HG03439 (cell line): Measurements from ENCODE around the gene CYB5RL.
"Not testable (repeated sequence)": the region's sequence is repeated elsewhere in the genome, so short reads cannot be mapped to it uniquely, and the experiment has no call there.

ENCODE experiments used
- ATAC-seq: cut with Tn5 transposase; IDR thresholded peaks from one replicate; pipeline ENCODE4 v1.9.1; 2021; ENCODE audit warnings: mild to moderate bottlenecking, moderate library complexity; ENCODE audit not compliant: unreplicated experiment

CYB5RL gene, protein sequence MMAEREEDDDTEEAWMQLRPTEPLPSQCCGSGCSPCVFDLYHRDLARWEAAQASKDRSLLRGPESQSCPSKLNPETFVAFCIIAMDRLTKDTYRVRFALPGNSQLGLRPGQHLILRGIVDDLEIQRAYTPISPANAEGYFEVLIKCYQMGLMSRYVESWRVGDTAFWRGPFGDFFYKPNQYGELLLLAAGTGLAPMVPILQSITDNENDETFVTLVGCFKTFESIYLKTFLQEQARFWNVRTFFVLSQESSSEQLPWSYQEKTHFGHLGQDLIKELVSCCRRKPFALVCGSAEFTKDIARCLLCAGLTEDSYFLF

DNA sequence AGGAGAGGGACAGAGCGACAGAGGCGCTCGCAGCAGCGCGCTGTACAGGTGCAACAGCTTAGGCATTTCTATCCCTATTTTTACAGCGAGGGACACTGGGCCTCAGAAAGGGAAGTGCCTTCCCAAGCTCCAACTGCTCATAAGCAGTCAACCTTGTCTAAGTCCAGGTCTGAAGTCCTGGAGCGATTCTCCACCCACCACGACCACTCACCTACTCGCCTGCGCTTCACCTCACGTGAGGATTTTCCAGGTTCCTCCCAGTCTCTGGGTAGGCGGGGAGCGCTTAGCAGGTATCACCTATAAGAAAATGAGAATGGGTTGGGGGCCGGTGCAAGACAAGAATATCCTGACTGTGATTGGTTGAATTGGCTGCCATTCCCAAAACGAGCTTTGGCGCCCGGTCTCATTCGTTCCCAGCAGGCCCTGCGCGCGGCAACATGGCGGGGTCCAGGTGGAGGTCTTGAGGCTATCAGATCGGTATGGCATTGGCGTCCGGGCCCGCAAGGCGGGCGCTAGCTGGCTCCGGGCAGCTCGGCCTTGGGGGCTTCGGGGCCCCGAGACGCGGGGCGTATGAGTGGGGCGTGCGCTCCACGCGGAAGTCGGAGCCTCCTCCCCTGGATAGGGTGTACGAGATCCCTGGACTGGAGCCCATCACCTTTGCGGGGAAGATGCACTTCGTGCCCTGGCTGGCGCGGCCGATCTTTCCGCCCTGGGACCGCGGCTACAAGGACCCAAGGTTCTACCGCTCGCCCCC lies at the start of gene CYB5RL, which contains the start of gene MRPL37:
TSS of gene CYB5RL (minus strand) at position 266 of the 754 bp plus-strand sequence. CDS start 4,414 bp downstream, outside the sequence.
TSS of gene MRPL37 (plus strand) at position 403 of the 754 bp plus-strand sequence. CDS start at position 480, 77 bp downstream.
- ATAC-seq = peak; percentile 95

DNA sequence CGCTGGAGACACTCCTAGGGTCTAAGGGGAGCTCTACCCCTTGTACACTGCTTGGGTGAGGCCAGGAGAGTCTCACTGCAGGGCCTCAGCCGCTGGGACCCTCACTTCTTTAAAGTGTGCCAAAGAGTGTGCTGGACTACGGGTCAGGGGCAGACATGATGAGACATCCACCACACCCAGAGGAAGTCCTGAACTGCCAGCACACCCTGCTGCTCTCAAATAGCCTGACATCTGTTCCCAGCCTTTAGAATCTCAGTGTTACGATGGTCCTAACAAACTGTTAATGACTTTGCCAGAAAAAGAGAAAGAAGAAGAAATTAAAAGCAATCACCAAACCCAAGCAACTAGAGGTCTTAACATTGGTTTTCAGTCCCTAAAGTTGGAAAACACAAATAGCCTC lies 49.1 kb upstream of the CYB5RL start:
- no peak for ATAC-seq

DNA sequence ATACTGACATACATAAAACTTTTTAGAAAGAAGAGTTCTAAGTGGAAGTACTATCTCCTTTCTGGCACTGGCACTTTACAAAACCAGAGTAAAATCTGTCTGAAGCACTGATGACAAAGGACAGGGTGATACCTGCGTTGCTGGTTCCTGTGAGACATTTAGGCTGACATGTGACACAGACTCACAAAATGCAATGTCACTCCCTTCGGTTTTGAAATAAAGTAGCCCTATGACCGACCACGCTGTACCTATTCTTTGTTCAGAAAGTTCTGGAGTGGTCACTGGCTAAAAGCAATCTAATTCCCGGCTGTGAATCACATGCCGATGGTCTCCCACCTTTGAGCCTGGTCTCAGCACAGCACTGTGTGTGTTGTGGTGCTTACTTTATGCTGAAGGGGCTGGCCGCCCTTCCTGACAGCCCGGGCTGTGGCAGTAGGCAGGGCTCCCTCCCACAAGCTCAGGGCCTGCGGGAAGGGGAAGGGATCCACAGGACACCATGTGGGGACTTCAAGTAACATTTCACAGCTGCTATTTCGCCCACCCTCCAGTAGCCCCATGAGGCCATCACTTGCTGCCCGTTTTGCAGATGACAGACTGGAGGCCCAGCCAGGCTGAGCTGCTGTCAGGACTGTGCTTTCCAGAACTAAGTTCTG lies 48.2 kb upstream of the CYB5RL start:
- no peak for ATAC-seq

DNA sequence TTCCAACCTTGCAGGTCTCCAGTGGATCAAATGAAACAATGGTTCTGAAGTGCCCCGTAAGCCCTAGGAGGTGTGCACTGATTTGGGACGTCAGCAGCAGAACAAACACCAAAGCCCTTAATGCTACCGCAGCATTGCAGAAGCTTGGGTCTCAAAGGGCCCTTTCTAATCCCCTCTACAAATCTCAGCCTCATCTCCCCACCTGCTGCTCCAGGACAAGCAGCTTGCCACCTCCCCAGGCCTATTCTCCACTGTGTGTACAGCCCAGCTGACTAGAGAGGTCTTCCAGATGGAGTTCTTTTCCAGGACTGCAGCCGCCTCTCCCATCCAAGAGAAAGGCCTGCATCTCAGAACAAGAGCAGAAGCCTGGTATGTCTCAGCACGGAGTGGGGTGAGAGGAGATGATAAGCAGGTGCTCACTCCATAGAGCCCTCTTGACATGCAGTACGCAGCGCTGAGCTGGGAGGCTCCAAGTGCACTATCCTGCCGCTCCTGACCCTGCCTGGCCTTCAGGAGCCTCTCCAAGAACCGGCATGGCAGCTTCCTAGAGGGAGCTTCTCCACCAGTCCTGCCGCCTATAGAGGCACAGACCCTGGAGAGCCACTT lies 46.4 kb upstream of the CYB5RL start:
- ATAC-seq = no peak

DNA sequence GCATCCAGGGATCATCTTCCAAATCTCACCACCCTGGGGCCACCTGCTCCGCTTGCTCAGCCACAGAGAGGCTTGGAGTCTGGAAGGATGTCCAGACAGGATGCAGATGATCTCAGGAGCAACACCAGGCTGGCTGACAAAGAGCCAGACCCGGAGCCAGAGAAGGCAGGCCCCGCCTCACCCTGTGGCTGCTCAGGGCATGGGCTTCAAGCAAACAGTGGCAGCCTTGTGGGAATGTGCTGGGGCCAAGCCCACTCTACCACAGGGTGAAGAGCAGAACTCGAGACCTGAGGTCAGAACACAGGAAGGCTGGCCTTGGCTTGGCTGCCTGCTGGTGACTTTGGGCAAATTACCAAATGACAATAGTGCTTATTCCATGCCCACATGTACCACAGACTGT lies 45.7 kb upstream of the CYB5RL start:
- no peak for ATAC-seq

DNA sequence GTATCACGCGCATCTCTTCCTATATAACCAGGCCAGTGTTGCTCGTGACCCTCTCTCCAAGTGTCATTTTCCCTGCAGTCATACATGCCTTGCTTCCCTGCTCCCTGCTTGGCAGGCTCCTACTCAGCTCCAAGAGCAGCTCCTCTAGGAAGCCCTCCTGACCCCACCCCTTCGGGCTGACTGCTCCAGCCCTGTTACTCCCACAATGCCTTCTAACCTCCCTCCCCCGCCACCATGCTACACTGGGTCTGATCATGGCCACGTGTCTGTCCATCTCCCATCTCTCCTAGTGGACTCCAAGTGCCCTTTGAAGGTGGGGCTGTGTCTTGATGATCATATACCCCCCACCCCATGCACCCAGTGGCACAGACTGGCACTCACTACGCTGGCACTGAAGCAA lies 44.8 kb upstream of the CYB5RL start:
- no peak for ATAC-seq

DNA sequence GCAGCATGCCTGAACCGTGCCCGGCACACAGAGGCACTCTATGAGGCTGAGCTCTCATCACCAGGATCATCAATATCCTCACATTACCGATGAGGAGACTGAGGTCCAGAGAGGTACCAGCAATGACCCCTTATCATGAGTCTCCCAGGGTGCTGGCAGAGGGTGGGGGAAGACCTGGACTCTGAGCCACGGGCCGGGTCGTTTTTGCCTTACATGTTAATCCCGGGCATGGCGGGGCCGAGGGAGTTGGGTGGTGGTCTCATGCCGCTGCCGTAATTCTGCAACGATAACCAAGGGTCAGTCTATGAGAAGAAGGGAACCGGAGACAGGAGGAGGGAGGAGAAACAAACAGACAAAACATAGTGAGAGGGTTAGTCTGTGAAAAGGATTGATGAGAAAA lies 43.2 kb upstream of the CYB5RL start:
- ATAC-seq = no peak

DNA sequence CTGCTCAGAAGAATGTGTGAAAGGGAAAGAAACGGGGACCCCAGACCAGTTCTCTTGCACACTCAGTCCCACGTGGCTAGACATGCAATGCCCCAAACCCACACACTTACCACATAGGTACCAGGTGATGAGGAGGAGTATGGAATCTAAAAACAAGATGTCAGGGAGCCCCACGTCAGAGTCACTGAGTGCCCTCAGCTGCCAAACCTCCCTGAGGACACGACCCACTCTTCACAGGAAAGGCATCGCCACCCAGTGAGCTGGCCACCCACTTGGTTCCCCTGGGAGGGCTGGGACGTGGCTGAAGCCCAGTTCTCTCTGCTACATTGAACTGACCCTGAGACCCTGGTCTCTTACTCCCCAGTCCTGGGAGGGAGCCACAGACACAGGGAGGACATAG lies 41.5 kb upstream of the CYB5RL start:
- ATAC-seq = no peak

DNA sequence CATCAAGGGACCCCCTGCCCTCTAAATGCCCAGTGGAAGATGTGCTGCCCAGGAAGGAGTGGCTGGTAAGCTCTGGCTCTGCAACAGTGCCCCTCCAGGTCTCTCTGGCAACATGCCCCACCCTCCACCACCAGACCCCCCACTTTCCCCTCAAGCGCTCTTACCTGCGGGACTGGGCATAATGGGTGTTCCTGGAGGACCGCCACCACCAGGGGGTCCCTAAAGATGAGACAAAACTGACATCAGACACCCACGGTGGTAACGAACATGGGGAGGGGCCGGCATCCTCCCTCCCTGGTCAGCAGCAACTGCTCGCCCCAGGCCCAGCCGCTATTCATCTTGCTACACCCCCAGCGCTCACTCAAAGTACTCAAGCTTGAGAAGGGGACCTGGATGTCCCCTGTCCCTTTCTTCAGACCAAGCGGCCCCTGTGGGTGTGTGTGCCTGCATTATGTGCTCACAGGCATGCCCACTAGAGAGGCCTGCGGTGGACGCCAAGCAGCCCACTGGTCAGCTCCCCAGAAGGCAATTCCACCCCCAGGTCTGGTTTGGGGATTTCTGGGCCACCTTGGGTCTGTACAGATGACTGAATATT lies 41.0 kb upstream of the CYB5RL start:
- no peak for ATAC-seq

DNA sequence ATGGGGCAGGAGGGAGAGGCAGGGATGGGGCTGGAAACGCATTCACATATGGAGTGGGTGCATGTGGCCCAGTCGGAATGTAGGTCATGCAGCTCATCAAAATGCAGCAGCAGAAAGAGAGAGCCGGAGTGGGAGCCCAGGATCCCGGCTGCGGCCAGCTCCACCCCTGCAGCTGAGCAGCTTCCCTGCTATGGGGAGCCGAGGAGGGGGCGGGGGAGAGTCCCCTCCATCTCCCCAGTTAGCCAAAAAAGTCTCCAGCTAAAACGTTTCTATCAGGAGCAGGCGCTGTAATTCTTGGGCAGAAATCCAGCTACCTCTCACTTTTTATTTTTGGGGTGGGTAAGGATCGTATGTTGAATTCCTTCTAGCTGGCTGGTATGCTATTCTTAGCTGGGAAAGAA lies 39.8 kb upstream of the CYB5RL start:
- ATAC-seq = no peak

DNA sequence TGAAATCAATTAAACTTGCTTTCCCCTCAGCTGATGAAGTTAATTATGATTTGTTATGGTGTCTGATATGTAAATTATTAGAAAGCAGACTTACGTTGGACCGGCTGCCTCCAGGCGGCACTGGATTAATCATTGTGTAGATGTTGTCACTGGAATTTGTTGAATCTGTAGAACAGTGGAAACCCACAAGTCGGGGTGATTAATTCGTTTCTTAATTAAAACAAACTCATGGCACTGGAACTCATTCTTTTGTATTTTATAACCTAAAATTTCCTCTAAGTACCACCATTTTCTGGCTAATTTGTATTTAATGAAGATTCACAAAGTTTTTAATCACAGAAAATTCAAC lies 39.2 kb upstream of the CYB5RL start:
- ATAC-seq = no peak

DNA sequence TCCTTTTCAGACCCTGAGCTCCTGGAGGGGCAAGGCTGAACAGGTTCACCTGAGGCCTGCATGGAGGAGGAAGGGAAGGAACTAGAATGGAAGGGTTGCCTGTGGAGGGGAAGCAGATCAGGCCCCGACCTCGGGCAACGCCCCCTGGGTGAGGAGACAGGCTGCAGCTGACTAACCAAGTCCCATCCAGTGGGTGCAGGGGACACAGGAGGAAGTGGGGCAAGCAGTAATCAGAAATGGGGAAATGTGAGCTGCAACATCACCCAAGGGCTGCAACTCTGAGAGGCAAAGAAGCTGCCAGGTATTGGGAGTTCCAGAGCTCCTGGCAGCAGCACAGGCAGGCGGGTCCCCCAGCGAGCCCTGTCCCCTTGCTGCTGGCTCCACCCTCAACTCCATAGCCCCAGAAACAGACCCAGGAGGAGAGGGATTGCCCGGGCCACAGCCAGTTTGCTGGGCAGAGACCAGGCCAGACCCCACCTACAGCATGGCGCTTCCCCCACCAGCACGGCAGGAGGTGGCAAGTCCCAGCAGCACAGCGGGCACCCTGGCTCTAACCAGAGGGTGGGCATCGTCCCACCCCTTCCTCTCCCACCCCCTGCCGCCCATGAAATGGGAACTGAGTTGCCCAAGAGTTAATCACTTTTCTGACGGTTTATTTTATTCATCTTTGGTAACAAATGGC lies 38.7 kb upstream of the CYB5RL start:
- no peak for ATAC-seq

DNA sequence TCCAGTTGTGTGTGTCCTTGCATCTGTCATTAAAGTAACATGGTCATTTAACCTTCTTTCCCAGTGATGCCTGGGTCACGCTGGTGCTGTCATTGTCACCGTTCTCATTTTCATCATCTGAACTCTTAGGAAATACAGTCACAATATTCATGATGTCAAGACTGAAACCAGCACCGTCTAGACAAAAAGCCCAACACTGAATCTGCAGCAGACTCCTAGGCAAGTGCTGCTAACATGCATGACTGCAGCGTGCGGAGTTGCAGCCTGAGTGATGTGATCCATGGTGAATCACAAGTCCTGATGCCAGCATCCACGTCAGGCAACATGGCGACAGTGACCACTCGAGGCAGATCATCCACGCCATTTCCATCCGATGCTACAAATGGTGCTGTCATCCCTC lies 37.8 kb upstream of the CYB5RL start:
- ATAC-seq = no peak

DNA sequence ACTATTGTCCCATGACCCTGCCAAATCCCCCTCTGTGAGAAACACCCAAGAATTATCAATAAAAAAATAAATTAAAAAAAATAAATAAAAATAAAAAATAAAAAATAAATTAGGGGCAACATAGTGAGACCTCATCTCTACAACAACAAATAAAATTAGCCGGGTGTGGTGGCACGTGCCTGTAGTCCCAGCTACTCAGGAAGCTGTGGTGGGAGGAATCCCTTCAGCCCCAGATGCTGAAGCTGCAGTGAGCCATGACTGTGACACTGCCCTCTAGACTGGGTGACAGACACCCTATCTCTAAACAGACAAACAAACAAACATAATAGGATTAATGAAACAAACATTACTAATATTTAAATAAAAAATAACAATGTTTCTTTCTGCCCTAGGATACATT lies 34.5 kb upstream of the CYB5RL start:
- ATAC-seq = no peak

DNA sequence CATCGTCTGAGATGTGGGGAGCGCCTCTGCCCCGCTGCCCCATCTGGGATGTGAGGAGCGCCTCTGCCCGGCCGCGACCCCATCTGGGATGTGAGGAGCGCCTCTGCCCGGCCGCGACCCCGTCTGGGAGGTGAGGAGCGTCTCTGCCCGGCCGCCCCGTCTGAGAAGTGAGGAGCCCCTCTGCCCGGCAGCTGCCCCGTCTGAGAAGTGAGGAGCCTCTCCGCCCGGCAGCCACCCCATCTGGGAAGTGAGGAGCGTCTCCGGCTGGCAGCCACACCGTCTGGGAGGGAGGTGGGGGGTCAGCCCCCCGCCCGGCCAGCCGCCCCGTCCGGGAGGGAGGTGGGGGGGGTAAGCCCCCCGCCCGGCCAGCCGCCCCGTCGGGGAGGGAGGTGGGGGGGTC lies 33.4 kb upstream of the CYB5RL start:
- ATAC-seq = not testable (repeated sequence)

DNA sequence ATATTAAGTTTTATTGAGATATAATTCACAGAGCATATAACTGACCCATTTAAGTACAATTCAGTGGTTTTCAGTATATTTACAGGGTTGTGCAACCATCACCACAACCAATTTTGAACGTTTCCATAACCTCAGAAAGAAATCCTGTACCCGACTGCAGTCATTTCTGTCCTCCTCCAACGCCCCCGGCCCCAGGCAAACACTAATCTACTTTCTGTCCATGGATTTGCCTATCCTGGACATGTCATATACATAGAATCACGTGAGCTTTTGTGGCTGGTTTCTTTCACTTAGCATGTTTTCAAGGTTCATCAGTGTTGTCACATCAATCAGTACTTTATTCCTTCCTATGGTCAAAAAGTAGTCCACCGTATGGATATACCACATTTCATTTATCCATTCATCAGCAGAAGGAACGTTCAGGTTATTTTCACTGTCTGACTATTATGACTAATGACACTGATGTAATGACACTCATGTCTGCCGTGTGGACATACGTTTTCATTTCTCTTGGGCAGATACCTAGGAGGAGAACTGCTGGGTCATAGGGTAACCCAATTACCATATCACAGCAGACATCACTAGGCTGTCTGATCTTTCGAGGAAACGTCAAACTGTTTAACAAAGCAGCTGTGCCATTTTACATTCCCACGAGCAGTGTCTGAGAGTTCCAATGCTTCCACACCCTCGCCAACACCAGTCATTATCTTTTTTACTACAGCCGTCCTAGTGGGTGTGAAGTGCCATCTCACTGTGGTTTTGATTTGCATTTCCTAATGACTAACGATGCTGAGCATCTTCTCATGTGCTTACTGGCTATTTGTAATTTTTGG lies 30.9 kb upstream of the CYB5RL start:
- no peak for ATAC-seq

DNA sequence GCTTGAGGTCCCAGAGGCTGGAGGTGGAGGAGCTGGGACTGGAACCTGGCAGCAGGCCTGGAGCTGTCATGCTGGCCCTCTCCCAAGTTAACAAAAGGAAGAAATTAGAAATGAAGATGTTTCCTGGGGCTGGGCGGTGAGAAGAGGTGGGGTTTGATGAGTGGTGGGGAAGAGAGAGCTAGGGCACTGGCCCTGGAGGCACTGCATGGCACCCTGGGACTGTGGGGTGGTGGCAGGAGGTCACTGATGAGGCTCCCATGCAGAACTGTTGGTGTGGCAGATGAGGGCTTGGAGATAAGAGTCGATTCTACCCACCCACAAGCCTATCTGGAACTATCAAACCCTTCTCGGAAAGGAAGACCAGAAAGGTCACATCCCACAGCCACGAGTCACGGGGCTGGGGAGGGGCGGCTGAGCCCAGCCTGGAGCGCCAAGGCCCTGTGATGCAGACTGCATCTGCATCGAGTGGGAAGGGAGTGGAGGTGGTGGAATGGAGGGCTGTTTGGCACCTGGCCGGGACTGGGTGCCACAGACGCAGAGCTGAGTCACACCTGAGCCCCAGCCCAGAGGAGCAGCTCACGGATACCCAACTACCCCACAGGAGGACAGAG lies 29.6 kb upstream of the CYB5RL start:
- no peak for ATAC-seq

DNA sequence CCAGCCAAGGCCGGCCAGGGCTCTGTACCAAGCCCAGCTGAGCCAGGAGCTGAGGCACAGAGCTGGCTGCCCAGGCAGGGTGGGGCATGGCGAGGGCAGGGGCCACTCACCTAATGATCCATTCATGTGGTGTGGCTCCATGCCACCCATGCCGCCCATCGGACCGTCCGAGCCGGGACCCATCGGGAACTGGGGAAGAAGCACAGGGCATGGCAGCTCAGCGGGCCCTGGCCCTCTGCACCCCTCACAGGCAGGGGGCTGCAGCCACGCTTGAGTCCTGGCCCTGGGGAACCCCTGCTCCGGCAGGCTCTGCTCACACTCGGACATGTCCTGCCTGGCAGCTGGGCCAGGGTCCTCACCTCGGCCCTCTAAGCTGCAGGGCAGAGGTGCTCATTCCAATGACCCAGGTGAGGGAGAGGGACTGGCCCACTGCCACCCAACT lies 28.8 kb upstream of the CYB5RL start:
- ATAC-seq = no peak

DNA sequence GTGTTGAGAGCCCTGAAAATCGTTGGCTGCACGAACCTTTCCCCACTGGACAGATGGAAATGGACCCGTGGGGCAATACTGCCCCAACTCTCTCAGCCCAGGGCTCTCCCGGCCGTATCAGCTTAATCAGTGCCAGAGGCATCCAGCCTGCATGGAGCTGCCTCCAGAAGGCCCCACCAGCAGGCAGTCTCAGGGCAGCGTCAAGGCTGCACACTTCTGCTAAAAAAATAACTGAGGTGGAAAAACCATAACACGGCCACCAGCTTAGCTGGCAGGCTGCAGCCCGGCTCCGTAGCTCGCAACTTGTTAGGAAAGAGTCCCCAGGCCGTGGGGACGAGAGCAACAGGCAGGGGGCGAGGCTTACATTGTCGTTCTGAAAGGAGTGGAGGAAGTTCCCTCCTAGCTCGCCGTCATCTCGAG lies 28.1 kb upstream of the CYB5RL start:
- ATAC-seq = no peak
